ENCODE measurements around the gene EEFSEC. TPM values are rescaled to one million over a fixed set of nuclear protein-coding genes. Genes with fewer than 3 reads are reported as not detected.

Gene EEFSEC
- total and polyA plus RNA-seq, 7 experiments from 2014 or later: 17.3 to 31.4 (median 18.3) TPM

DNA sequence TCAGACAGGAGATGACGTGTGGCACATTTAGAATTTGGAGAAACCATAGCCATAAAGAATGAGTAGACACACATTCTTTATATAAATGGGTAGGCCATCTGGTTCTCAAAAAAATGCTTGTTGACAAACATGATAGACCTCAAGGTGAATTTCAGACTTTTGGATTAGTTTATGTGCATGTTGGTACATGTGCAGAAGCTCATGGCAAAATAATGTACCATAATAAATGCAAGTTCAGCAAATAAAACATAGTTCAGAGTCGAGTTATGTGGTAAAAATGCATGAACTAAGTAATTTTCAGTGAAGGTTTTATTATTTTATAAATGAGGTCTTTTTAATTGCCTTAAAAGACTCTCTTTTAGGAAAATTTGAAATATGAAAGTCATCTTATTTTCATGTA, 24.6 kb downstream of the EEFSEC start:
- Histone ChIP-seq H3K27ac (ENCODE audit: low read depth, low read length) (no peak overlapping the region), H3K4me3 (ENCODE audit: low read length) (no peak overlapping the region), H3K36me3 (ENCODE audit: control insufficient read depth in 2 of 3, insufficient read depth in 3 of 3, low read length in 3 of 3) (no peaks in the 10 kb centered on the region), H3K27me3 (ENCODE audit: control insufficient read depth in 2 of 2, insufficient read depth in 2 of 2, low read length in 2 of 2) (no peaks in the 10 kb centered on the region), H3K4me1 (ENCODE audit: control insufficient read depth in 2 of 2, insufficient read depth in 2 of 2, low read length in 2 of 2) (peaks cover 0 to 18% of the 10 kb centered on the region in 2 donors), H3K9me3 (ENCODE audit: control insufficient read depth in 2 of 3, low read length in 3 of 3) (no peaks in the 10 kb centered on the region)
- Mint-ChIP-seq H3K4me1 (peaks cover 9 to 87% (median 73%) of the 10 kb centered on the region in 7 donors), H3K27ac (peak overlapping the region in 1 of 9 donors; percentile 25), H3K36me3 (peaks cover 0 to 19% (median 4%) of the 10 kb centered on the region in 5 donors), H3K27me3 (no peaks in the 10 kb centered on the region), H3K4me3 (peak overlapping the region in 4 of 10 donors; percentile 17 to 62 (median 48)), H3K9me3 (no peaks in the 10 kb centered on the region)
- no peak for ATAC-seq
- no peak for DNase-seq
- intact Hi-C loops (cut with micrococcal nuclease): no loop called here
- ChIA-PET POLR2A (no interaction called here), CTCF (no interaction called here)

- H3K27ac ChIP-seq (ENCODE audit: low read depth, low read length): peak overlapping the region; percentile 11
- H3K36me3 ChIP-seq (ENCODE audit: control insufficient read depth in 2 of 3, insufficient read depth in 3 of 3, low read length in 3 of 3): no peaks in the 10 kb centered on the region
- no peak overlapping the region for H3K4me3 ChIP-seq (ENCODE audit: low read length)
- Mint-ChIP-seq H3K27ac (peak overlapping the region in 4 of 9 donors; percentile 25 to 73 (median 50)), H3K4me1 (peaks cover 9 to 81% (median 73%) of the 10 kb centered on the region in 7 donors), H3K4me3 (peak overlapping the region in 3 of 10 donors; percentile 21 to 64 (median 58)), H3K27me3 (no peaks in the 10 kb centered on the region), H3K9me3 (no peaks in the 10 kb centered on the region), H3K36me3 (peaks cover 0 to 28% (median 9%) of the 10 kb centered on the region in 5 donors)
- CTCF ChIA-PET: no interaction called here
- ATAC-seq: no peak
- no peaks in the 10 kb centered on the region for H3K27me3 ChIP-seq (ENCODE audit: control insufficient read depth in 2 of 2, insufficient read depth in 2 of 2, low read length in 2 of 2)
- no peaks in the 10 kb centered on the region for H3K9me3 ChIP-seq (ENCODE audit: control insufficient read depth in 2 of 3, low read length in 3 of 3)
- H3K4me1 ChIP-seq (ENCODE audit: control insufficient read depth in 2 of 2, insufficient read depth in 2 of 2, low read length in 2 of 2): peaks cover 0 to 16% of the 10 kb centered on the region in 2 donors
- POLR2A ChIA-PET: no interaction called here
- intact Hi-C loops (cut with micrococcal nuclease): no loop called here
- no peak for DNase-seq
These were observed 25.7 kb downstream of the EEFSEC start for GRCh38 chr3:128178782-128179483.

DNA sequence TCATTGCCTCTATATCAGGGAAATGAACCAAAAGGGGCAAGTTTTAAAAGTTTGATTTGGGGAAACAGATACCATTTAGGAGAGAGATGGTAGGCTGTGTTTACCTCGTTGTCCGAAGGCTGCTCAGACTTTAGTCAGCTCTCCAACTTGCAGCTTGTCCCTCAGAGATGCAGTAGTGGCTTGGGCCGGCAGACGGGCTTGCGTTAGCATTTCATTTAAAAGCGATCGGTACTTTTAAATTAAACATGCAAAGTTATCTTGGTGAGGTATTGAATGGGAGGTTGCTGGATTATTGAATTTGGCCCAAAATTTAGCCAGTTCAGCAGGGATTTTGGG, 26.2 kb downstream of the EEFSEC start:
- peaks cover 0 to 33% (median 13%) of the 10 kb centered on the region in 5 donors for H3K36me3 Mint-ChIP-seq
- H3K4me3 Mint-ChIP-seq: peak overlapping the region in 1 of 10 donors; percentile 58
- Histone ChIP-seq H3K9me3 (ENCODE audit: control insufficient read depth in 2 of 3, low read length in 3 of 3) (no peaks in the 10 kb centered on the region), H3K4me1 (ENCODE audit: control insufficient read depth in 2 of 2, insufficient read depth in 2 of 2, low read length in 2 of 2) (peaks cover 0 to 16% of the 10 kb centered on the region in 2 donors), H3K36me3 (ENCODE audit: control insufficient read depth in 2 of 3, insufficient read depth in 3 of 3, low read length in 3 of 3) (no peaks in the 10 kb centered on the region), H3K27ac (ENCODE audit: low read depth, low read length) (no peak overlapping the region), H3K4me3 (ENCODE audit: low read length) (no peak overlapping the region), H3K27me3 (ENCODE audit: control insufficient read depth in 2 of 2, insufficient read depth in 2 of 2, low read length in 2 of 2) (no peaks in the 10 kb centered on the region)
- intact Hi-C loops (cut with micrococcal nuclease): no loop called here
- no peaks in the 10 kb centered on the region for H3K27me3 Mint-ChIP-seq
- peak overlapping the region in 5 of 9 donors; percentile 25 to 73 (median 56) for H3K27ac Mint-ChIP-seq
- no peaks in the 10 kb centered on the region for H3K9me3 Mint-ChIP-seq
- ATAC-seq (no peak), DNase-seq (no peak)
- H3K4me1 Mint-ChIP-seq: peaks cover 9 to 80% (median 68%) of the 10 kb centered on the region in 7 donors
- ChIA-PET CTCF (no interaction called here), POLR2A (no interaction called here)

GRCh38 chr3:128180436-128180835, 27.2 kb downstream of the EEFSEC start:
- H3K27me3 ChIP-seq (ENCODE audit: control insufficient read depth in 2 of 2, insufficient read depth in 2 of 2, low read length in 2 of 2): no peaks in the 10 kb centered on the region
- peaks cover 0 to 6% of the 10 kb centered on the region in 2 donors for H3K4me1 ChIP-seq (ENCODE audit: control insufficient read depth in 2 of 2, insufficient read depth in 2 of 2, low read length in 2 of 2)
- Mint-ChIP-seq H3K27ac (peak overlapping the region in 2 of 9 donors; percentile 22 to 65), H3K36me3 (peaks cover 0 to 36% (median 16%) of the 10 kb centered on the region in 5 donors), H3K27me3 (no peaks in the 10 kb centered on the region), H3K9me3 (no peaks in the 10 kb centered on the region), H3K4me3 (peak overlapping the region in 1 of 10 donors; percentile 2), H3K4me1 (peaks cover 5 to 71% (median 59%) of the 10 kb centered on the region in 7 donors)
- ATAC-seq (no peak), DNase-seq (no peak)
- H3K4me3 ChIP-seq (ENCODE audit: low read length): no peak overlapping the region
- no peaks in the 10 kb centered on the region for H3K9me3 ChIP-seq (ENCODE audit: control insufficient read depth in 2 of 3, low read length in 3 of 3)
- ChIA-PET CTCF (no interaction called here), POLR2A (no interaction called here)
- H3K27ac ChIP-seq (ENCODE audit: low read depth, low read length): no peak overlapping the region
- no peaks in the 10 kb centered on the region for H3K36me3 ChIP-seq (ENCODE audit: control insufficient read depth in 2 of 3, insufficient read depth in 3 of 3, low read length in 3 of 3)
- intact Hi-C loops (cut with micrococcal nuclease): no loop called here

DNA sequence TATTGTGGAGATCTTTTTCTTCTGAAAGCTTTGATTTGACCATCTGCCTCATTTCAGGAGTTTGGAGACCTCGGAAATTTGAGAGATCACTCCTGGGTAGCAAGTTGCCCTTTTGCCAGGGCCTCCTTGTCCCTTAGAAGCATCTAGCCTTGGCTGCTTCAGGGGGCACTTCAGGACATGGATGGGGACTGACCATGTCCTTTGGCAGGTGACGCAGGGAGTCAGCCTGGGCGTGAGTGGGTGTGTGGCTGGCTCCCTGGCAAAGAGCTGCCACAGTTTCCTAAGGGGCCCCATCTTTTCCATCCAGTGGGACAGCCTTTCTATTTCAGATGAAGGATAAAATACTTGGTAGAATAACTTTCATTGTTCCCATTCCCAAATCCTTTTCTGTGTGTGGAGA, 27.6 kb downstream of the EEFSEC start:
- H3K27me3 Mint-ChIP-seq: no peaks in the 10 kb centered on the region
- H3K4me1 Mint-ChIP-seq: peaks cover 5 to 69% (median 59%) of the 10 kb centered on the region in 7 donors
- H3K4me3 Mint-ChIP-seq: no peak overlapping the region
- intact Hi-C loops (cut with micrococcal nuclease): no loop called here
- peak overlapping the region in 1 of 9 donors; percentile 5 for H3K27ac Mint-ChIP-seq
- ChIA-PET CTCF (no interaction called here), POLR2A (no interaction called here)
- H3K36me3 ChIP-seq (ENCODE audit: control insufficient read depth in 2 of 3, insufficient read depth in 3 of 3, low read length in 3 of 3): no peaks in the 10 kb centered on the region
- DNase-seq (no peak), ATAC-seq (no peak)
- no peak overlapping the region for H3K27ac ChIP-seq (ENCODE audit: low read depth, low read length)
- no peaks in the 10 kb centered on the region for H3K9me3 ChIP-seq (ENCODE audit: control insufficient read depth in 2 of 3, low read length in 3 of 3)
- H3K9me3 Mint-ChIP-seq: no peaks in the 10 kb centered on the region
- H3K27me3 ChIP-seq (ENCODE audit: control insufficient read depth in 2 of 2, insufficient read depth in 2 of 2, low read length in 2 of 2): no peaks in the 10 kb centered on the region
- peaks cover 0 to 6% of the 10 kb centered on the region in 2 donors for H3K4me1 ChIP-seq (ENCODE audit: control insufficient read depth in 2 of 2, insufficient read depth in 2 of 2, low read length in 2 of 2)
- no peak overlapping the region for H3K4me3 ChIP-seq (ENCODE audit: low read length)
- H3K36me3 Mint-ChIP-seq: peaks cover 0 to 39% (median 19%) of the 10 kb centered on the region in 5 donors

DNA sequence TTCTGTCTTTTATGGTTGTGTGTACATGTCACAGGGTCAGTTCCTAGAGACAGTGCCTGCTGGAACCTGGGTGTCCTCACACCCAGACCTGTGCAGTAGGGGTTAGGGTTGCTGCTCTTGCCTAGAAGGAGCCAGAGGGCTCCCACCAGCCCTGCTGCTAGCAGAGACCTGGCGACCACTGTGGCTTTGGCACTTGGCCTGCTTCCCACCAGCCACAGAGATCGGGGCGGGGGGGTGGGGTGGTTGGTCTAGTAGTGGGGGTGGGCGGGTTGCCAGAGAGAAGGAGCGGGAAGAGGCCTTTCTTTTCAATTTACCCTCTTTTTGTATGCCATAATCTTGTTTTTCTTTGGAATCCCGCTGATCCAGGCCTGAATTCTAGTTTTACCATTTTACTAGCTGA, 29.4 kb downstream of the EEFSEC start:
- peak overlapping the region in 1 of 9 donors; percentile 52 for H3K27ac Mint-ChIP-seq
- Histone ChIP-seq H3K27ac (ENCODE audit: low read depth, low read length) (no peak overlapping the region), H3K4me3 (ENCODE audit: low read length) (no peak overlapping the region), H3K27me3 (ENCODE audit: control insufficient read depth in 2 of 2, insufficient read depth in 2 of 2, low read length in 2 of 2) (no peaks in the 10 kb centered on the region), H3K9me3 (ENCODE audit: control insufficient read depth in 2 of 3, low read length in 3 of 3) (no peaks in the 10 kb centered on the region), H3K4me1 (ENCODE audit: control insufficient read depth in 2 of 2, insufficient read depth in 2 of 2, low read length in 2 of 2) (peaks cover 0 to 3% of the 10 kb centered on the region in 2 donors), H3K36me3 (ENCODE audit: control insufficient read depth in 2 of 3, insufficient read depth in 3 of 3, low read length in 3 of 3) (no peaks in the 10 kb centered on the region)
- intact Hi-C loops (cut with micrococcal nuclease): no loop called here
- ChIA-PET CTCF (no interaction called here), POLR2A (no interaction called here)
- ATAC-seq: no peak
- no peak for DNase-seq
- H3K27me3 Mint-ChIP-seq: no peaks in the 10 kb centered on the region
- H3K4me1 Mint-ChIP-seq: peaks cover 5 to 63% (median 56%) of the 10 kb centered on the region in 7 donors
- H3K9me3 Mint-ChIP-seq: no peaks in the 10 kb centered on the region
- H3K4me3 Mint-ChIP-seq: no peak overlapping the region
- H3K36me3 Mint-ChIP-seq: peaks cover 0 to 39% (median 19%) of the 10 kb centered on the region in 5 donors
